Naive B cell (primary cell): ENCODE results near the gene DOK7. TPM values are rescaled to one million over a fixed set of nuclear protein-coding genes. Genes with fewer than 3 reads are reported as not detected.

Experiments
- ATAC-seq, 2 donors: fragments of 150-1000 bp; cut with Tn5 transposase; 2 replicates each; pipeline ENCODE4 v1.10.0; 2021; ENCODE audit warnings: low read depth in 2 of 2, mild to moderate bottlenecking in 2 of 2, moderate library complexity in 2 of 2
- DNase-seq: peaks from one replicate; pipeline ENCODE4 v3.0.0; 2022
- H3K27ac Mint-ChIP-seq, 6 donors: one replicate each; pipeline ENCODE4 v1.8.0; 2020 to 2022; ENCODE audit warnings: mild to moderate bottlenecking in 6 of 6, mixed read lengths in 6 of 6, moderate library complexity in 5 of 6, inconsistent platforms in 2 of 6
- H3K27me3 Mint-ChIP-seq, 3 donors: one replicate each; pipeline ENCODE4 v1.8.0; 2021 to 2022; ENCODE audit warnings: mixed read lengths in 3 of 3, mild to moderate bottlenecking in 1 of 3
- H3K36me3 Mint-ChIP-seq, 2 donors: one replicate each; pipeline ENCODE4 v1.8.0; 2020 to 2022; ENCODE audit warnings: mixed read lengths in 2 of 2, inconsistent platforms in 1 of 2, mild to moderate bottlenecking in 1 of 2
- H3K4me1 Mint-ChIP-seq, 3 donors: one replicate each; pipeline ENCODE4 v1.8.0; 2020 to 2022; ENCODE audit warnings: mixed read lengths in 3 of 3, inconsistent platforms in 1 of 3, mild to moderate bottlenecking in 1 of 3, moderate library complexity in 1 of 3
- H3K4me3 Mint-ChIP-seq, 8 donors: one replicate each; pipeline ENCODE4 v1.8.0; 2020 to 2022; ENCODE audit warnings: mild to moderate bottlenecking in 8 of 8, mixed read lengths in 8 of 8, moderate library complexity in 8 of 8, inconsistent platforms in 2 of 8
- H3K9me3 Mint-ChIP-seq, 7 donors: one replicate each; pipeline ENCODE4 v1.8.0; 2020 to 2022; ENCODE audit warnings: mixed read lengths in 7 of 7, mild to moderate bottlenecking in 5 of 7, inconsistent platforms in 2 of 7, moderate library complexity in 1 of 7
- polyA plus RNA-seq, 6 donors: library from polyadenylated mRNA; unstranded; fragments of 300-500 nt; fragmentation: Illumina TruSeq; gene quantifications; one replicate each; pipeline ENCODE4 v1.2.3, GENCODE V29; 2021; ENCODE audit warnings: low read depth in 6 of 6

Gene DOK7
- polyA plus RNA-seq, 6 donors from 2014 or later = 1.8 to 6.0 (median 4.3) TPM

GRCh38 chr4:3465698-3466671 lies 2.9 kb downstream of the DOK7 start:
- H3K27me3 Mint-ChIP-seq = peaks cover 0 to 30% (median 28%) of the 10 kb centered on the region in 3 donors
- DNase-seq (no peak), ATAC-seq (no peak)
- H3K4me3 Mint-ChIP-seq = peak overlapping the region in 1 of 8 donors; percentile 40
- H3K9me3 Mint-ChIP-seq = no peaks in the 10 kb centered on the region
- no peaks in the 10 kb centered on the region for H3K36me3 Mint-ChIP-seq
- H3K27ac Mint-ChIP-seq = no peak overlapping the region
- peaks cover 0 to 4% (median 4%) of the 10 kb centered on the region in 3 donors for H3K4me1 Mint-ChIP-seq

GRCh38 chr4:3466691-3467600 lies 3.8 kb downstream of the DOK7 start:
- H3K4me1 Mint-ChIP-seq = peaks cover 0 to 4% (median 4%) of the 10 kb centered on the region in 3 donors
- H3K27ac Mint-ChIP-seq = no peak overlapping the region
- H3K9me3 Mint-ChIP-seq = no peaks in the 10 kb centered on the region
- peaks cover 0 to 29% (median 24%) of the 10 kb centered on the region in 3 donors for H3K27me3 Mint-ChIP-seq
- ATAC-seq (no peak), DNase-seq (no peak)
- no peak overlapping the region for H3K4me3 Mint-ChIP-seq
- no peaks in the 10 kb centered on the region for H3K36me3 Mint-ChIP-seq

GRCh38 chr4:3467601-3468031 lies 4.5 kb downstream of the DOK7 start:
- Mint-ChIP-seq H3K27ac (no peak overlapping the region), H3K4me1 (peaks cover 0 to 3% (median 2%) of the 10 kb centered on the region in 3 donors), H3K27me3 (peaks cover 0 to 22% (median 18%) of the 10 kb centered on the region in 3 donors), H3K4me3 (no peak overlapping the region), H3K36me3 (no peaks in the 10 kb centered on the region), H3K9me3 (no peaks in the 10 kb centered on the region)
- ATAC-seq = no peak
- DNase-seq = no peak

GRCh38 chr4:3468154-3468553 lies 5.0 kb downstream of the DOK7 start:
- peaks cover 0 to 2% (median 0%) of the 10 kb centered on the region in 3 donors for H3K4me1 Mint-ChIP-seq
- ATAC-seq = no peak
- no peaks in the 10 kb centered on the region for H3K36me3 Mint-ChIP-seq
- no peak overlapping the region for H3K27ac Mint-ChIP-seq
- H3K4me3 Mint-ChIP-seq = no peak overlapping the region
- peaks cover 0 to 19% (median 16%) of the 10 kb centered on the region in 3 donors for H3K27me3 Mint-ChIP-seq
- DNase-seq = no peak
- H3K9me3 Mint-ChIP-seq = no peaks in the 10 kb centered on the region

GRCh38 chr4:3468804-3469203 lies 5.7 kb downstream of the DOK7 start:
- no peak overlapping the region for H3K27ac Mint-ChIP-seq
- H3K9me3 Mint-ChIP-seq = no peaks in the 10 kb centered on the region
- no peak overlapping the region for H3K4me3 Mint-ChIP-seq
- peaks cover 0 to 2% (median 0%) of the 10 kb centered on the region in 3 donors for H3K4me1 Mint-ChIP-seq
- peaks cover 0 to 19% (median 16%) of the 10 kb centered on the region in 3 donors for H3K27me3 Mint-ChIP-seq
- no peak for ATAC-seq
- no peaks in the 10 kb centered on the region for H3K36me3 Mint-ChIP-seq
- no peak for DNase-seq

GRCh38 chr4:3469386-3470243 lies 6.5 kb downstream of the DOK7 start:
- Mint-ChIP-seq H3K36me3 (no peaks in the 10 kb centered on the region), H3K4me1 (no peaks in the 10 kb centered on the region), H3K27me3 (peaks cover 0 to 13% (median 12%) of the 10 kb centered on the region in 3 donors), H3K4me3 (no peak overlapping the region), H3K27ac (no peak overlapping the region), H3K9me3 (no peaks in the 10 kb centered on the region)
- ATAC-seq (no peak), DNase-seq (no peak)

GRCh38 chr4:3470244-3471097 lies 7.4 kb downstream of the DOK7 start:
- no peaks in the 10 kb centered on the region for H3K9me3 Mint-ChIP-seq
- H3K4me1 Mint-ChIP-seq = no peaks in the 10 kb centered on the region
- peak overlapping the region in 1 of 6 donors; percentile 47 for H3K27ac Mint-ChIP-seq
- H3K36me3 Mint-ChIP-seq = no peaks in the 10 kb centered on the region
- ATAC-seq (no peak), DNase-seq (no peak)
- peaks cover 0 to 11% (median 4%) of the 10 kb centered on the region in 3 donors for H3K27me3 Mint-ChIP-seq
- H3K4me3 Mint-ChIP-seq = no peak overlapping the region

GRCh38 chr4:3471098-3471760 lies 8.1 kb downstream of the DOK7 start:
- peaks cover 0 to 6% (median 0%) of the 10 kb centered on the region in 3 donors for H3K27me3 Mint-ChIP-seq
- H3K4me3 Mint-ChIP-seq = no peak overlapping the region

GRCh38 chr4:3471886-3472285 lies 8.8 kb downstream of the DOK7 start:
- H3K4me3 Mint-ChIP-seq = no peak overlapping the region
- no peaks in the 10 kb centered on the region for H3K36me3 Mint-ChIP-seq
- peaks cover 0 to 12% (median 0%) of the 10 kb centered on the region in 3 donors for H3K27me3 Mint-ChIP-seq
- H3K9me3 Mint-ChIP-seq = no peaks in the 10 kb centered on the region
- H3K4me1 Mint-ChIP-seq = no peaks in the 10 kb centered on the region
- no peak for DNase-seq
- no peak for ATAC-seq
- no peak overlapping the region for H3K27ac Mint-ChIP-seq

More at GRCh38 chr4:3471098-3471760, 8.1 kb downstream of the DOK7 start:
- Mint-ChIP-seq H3K4me1 (no peaks in the 10 kb centered on the region), H3K9me3 (no peaks in the 10 kb centered on the region), H3K36me3 (no peaks in the 10 kb centered on the region), H3K27ac (no peak overlapping the region)
- DNase-seq (no peak), ATAC-seq (no peak)

- H3K9me3 Mint-ChIP-seq = no peaks in the 10 kb centered on the region
- H3K27ac Mint-ChIP-seq = no peak overlapping the region
- peaks cover 0 to 12% (median 0%) of the 10 kb centered on the region in 3 donors for H3K27me3 Mint-ChIP-seq
- ATAC-seq = no peak
- DNase-seq = no peak
- H3K4me3 Mint-ChIP-seq = no peak overlapping the region
- no peaks in the 10 kb centered on the region for H3K36me3 Mint-ChIP-seq
- no peaks in the 10 kb centered on the region for H3K4me1 Mint-ChIP-seq
These were observed 9.5 kb downstream of the DOK7 start for GRCh38 chr4:3472411-3473141.
